HEK293 (cell line): ENCODE measurements around the gene FOXN1.
A peak's percentile ranks its signal among the peaks of the same experiment; 100 is the strongest.

Experiments used
- CTCF ChIA-PET: fragments of 350-600 bp; formaldehyde crosslinking; extraction: SDS; loops from one replicate; lab custom pipeline; 2021; ENCODE audit warnings: antibody characterized with exemption; lab: Yijun Ruan, JAX
- POLR2A ChIA-PET: fragments of 300-600 bp; formaldehyde crosslinking; extraction: SDS; loops from one replicate; lab custom pipeline; 2020; ENCODE audit warnings: antibody characterized with exemption, inconsistent platforms; lab: Yijun Ruan, JAX
- H3K27ac ChIP-seq: fragments of 200-500 bp; sonication (Bioruptor generic); 2 replicates; pipeline ENCODE4 v1.5.1; 2014; ENCODE audit warnings: low read depth, low read length, control low read depth, inconsistent platforms; ENCODE audit errors: extremely low read depth
- H3K36me3 ChIP-seq, 2 experiments: fragments of 200-500 bp in 1 of 2; sonication (Bioruptor generic) in 1 of 2; 1 replicate in 1 of 2; 2 replicates in 1 of 2; pipeline ENCODE4 v1.5.1; 2014 to 2017; ENCODE audit warnings: inconsistent platforms in 2 of 2, low read length in 2 of 2; ENCODE audit not compliant: control insufficient read depth in 2 of 2, insufficient read depth in 1 of 2
- H3K4me1 ChIP-seq: fragments of 200-500 bp; sonication (Bioruptor generic); 2 replicates; pipeline ENCODE4 v1.5.1; 2014; ENCODE audit warnings: mild to moderate bottlenecking, low read length, inconsistent platforms; ENCODE audit not compliant: control insufficient read depth, insufficient read depth
- H3K4me3 ChIP-seq: 2 replicates; pipeline ENCODE4 v1.5.1; 2011; ENCODE audit warnings: low read depth, mild to moderate bottlenecking, control low read depth, low read length, moderate library complexity
- H3K9me3 ChIP-seq: fragments of 200-500 bp; sonication (Bioruptor generic); 2 replicates; pipeline ENCODE4 v1.5.1; 2014; ENCODE audit warnings: low read depth, low read length, inconsistent platforms; ENCODE audit not compliant: control insufficient read depth, insufficient read depth
- GLI2 ChIP-seq: fragments of 450-650 bp; formaldehyde crosslinking; IDR thresholded peaks from 2 replicates; pipeline ENCODE4; 2017; ENCODE audit warnings: missing biosample characterization, missing genetic modification characterization, low read depth, borderline replicate concordance
- KLF8 ChIP-seq: fragments of 450-650 bp; formaldehyde crosslinking; IDR thresholded peaks from 2 replicates; pipeline ENCODE4 v1.5.1; 2016; ENCODE audit warnings: missing biosample characterization, missing genetic modification characterization
- REPIN1 ChIP-seq: fragments of 450-650 bp; formaldehyde crosslinking; IDR thresholded peaks from 2 replicates; pipeline ENCODE4 v1.5.1; 2017; ENCODE audit warnings: missing biosample characterization, missing genetic modification characterization, low read depth
- SCRT2 ChIP-seq: fragments of 450-650 bp; formaldehyde crosslinking; IDR thresholded peaks from 2 replicates; pipeline ENCODE4 v1.5.1; 2016; ENCODE audit warnings: missing biosample characterization, missing genetic modification characterization
- ZNF112 ChIP-seq: fragments of 450-650 bp; formaldehyde crosslinking; IDR thresholded peaks from 2 replicates; pipeline ENCODE4 v1.5.0; 2017; ENCODE audit warnings: missing biosample characterization, missing genetic modification characterization
- ZNF19 ChIP-seq: fragments of 450-650 bp; formaldehyde crosslinking; IDR thresholded peaks from 2 replicates; pipeline ENCODE4; 2016; ENCODE audit warnings: missing biosample characterization, missing genetic modification characterization, low read depth
- ZNF366 ChIP-seq: fragments of 450-650 bp; formaldehyde crosslinking; conservative IDR thresholded peaks from 2 replicates; pipeline ENCODE4 v1.5.1; 2016; ENCODE audit warnings: missing biosample characterization, missing genetic modification characterization
- ZNF394 ChIP-seq: fragments of 450-650 bp; formaldehyde crosslinking; IDR thresholded peaks from 2 replicates; pipeline ENCODE4 v1.5.1; 2016; ENCODE audit warnings: missing biosample characterization, missing genetic modification characterization, mild to moderate bottlenecking, moderate library complexity, borderline replicate concordance
- ZNF433 ChIP-seq: fragments of 450-650 bp; formaldehyde crosslinking; IDR thresholded peaks from 2 replicates; pipeline ENCODE4 v1.5.1; 2016; ENCODE audit warnings: missing biosample characterization, missing genetic modification characterization, low read depth
- ZNF501 ChIP-seq: fragments of 450-650 bp; formaldehyde crosslinking; IDR thresholded peaks from 2 replicates; pipeline ENCODE4 v1.5.1; 2016; ENCODE audit warnings: missing biosample characterization, missing genetic modification characterization
- ZNF544 ChIP-seq: fragments of 450-650 bp; formaldehyde crosslinking; IDR thresholded peaks from 2 replicates; pipeline ENCODE4 v1.5.0; 2017; ENCODE audit warnings: missing biosample characterization, missing genetic modification characterization
- ZNF623 ChIP-seq: fragments of 450-650 bp; formaldehyde crosslinking; IDR thresholded peaks from 2 replicates; pipeline ENCODE4 v1.5.1; 2016; ENCODE audit warnings: missing biosample characterization, missing genetic modification characterization
- ZNF701 ChIP-seq: fragments of 450-650 bp; formaldehyde crosslinking; IDR thresholded peaks from 2 replicates; pipeline ENCODE4 v1.5.1; 2016; ENCODE audit warnings: missing biosample characterization, missing genetic modification characterization
- ZNF76 ChIP-seq: fragments of 450-650 bp; formaldehyde crosslinking; IDR thresholded peaks from 2 replicates; pipeline ENCODE4; 2016; ENCODE audit warnings: low read depth, missing biosample characterization, missing genetic modification characterization, borderline replicate concordance
- ZNF768 ChIP-seq: fragments of 450-650 bp; formaldehyde crosslinking; IDR thresholded peaks from 2 replicates; pipeline ENCODE4 v1.5.1; 2018; ENCODE audit warnings: missing biosample characterization, mild to moderate bottlenecking, missing genetic modification characterization
- ZSCAN30 ChIP-seq: fragments of 450-650 bp; IDR thresholded peaks from 2 replicates; pipeline ENCODE4 v1.5.1; 2018; ENCODE audit warnings: missing biosample characterization, mild to moderate bottlenecking, missing genetic modification characterization, moderate library complexity
- TF ChIP-seq, protein P1 (sequence below): fragments of 450-650 bp; formaldehyde crosslinking; IDR thresholded peaks from 2 replicates; pipeline ENCODE4 v1.5.1; 2016; ENCODE audit warnings: missing biosample characterization, missing genetic modification characterization
- TF ChIP-seq, protein P2 (sequence below): fragments of 450-650 bp; formaldehyde crosslinking; IDR thresholded peaks from 2 replicates; pipeline ENCODE4 v1.5.1; 2016; ENCODE audit warnings: missing biosample characterization, missing genetic modification characterization
- TF ChIP-seq, protein P3 (sequence below): fragments of 450-650 bp; formaldehyde crosslinking; IDR thresholded peaks from 2 replicates; pipeline ENCODE4 v1.5.1; 2016; ENCODE audit warnings: missing biosample characterization, missing genetic modification characterization

Gene FOXN1

DNA sequence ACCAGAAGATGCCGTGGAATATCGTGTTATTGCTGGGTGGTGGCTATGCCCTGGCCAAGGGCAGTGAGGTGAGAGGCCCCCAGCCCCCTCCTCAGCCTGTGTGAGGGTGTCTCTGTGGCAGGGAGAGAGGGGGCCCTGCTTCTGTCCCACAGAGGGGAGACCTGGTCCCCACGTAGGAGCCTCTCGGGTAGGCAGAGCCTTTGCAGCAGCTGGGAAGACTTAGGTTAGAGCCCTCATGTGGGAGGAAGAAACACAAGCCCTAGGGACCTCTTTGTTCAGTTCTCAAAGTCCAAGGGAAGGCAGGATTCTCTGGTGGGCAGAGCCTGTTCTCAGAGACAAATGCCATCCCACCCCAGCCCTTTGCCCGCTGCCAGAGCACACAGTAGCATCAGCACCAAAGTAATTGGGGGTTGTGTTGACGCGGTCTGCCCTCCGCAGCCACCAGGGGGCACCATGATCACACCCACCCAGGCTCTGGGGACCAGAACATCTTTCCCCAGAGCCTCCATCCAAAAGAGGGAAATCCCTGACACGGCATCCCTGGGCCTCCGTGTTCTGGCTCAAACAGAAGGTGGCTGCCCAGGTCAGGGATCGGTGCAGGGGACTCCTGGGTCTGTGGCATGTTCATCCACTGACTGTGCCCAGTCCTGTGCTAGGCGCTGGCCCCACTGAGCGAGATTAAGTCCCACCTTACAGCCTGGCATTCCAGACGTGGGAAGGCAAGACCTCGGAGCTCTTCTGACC is 11.5 kb upstream of the FOXN1 start (continued):
- TF ChIP-seq, protein P1, sequence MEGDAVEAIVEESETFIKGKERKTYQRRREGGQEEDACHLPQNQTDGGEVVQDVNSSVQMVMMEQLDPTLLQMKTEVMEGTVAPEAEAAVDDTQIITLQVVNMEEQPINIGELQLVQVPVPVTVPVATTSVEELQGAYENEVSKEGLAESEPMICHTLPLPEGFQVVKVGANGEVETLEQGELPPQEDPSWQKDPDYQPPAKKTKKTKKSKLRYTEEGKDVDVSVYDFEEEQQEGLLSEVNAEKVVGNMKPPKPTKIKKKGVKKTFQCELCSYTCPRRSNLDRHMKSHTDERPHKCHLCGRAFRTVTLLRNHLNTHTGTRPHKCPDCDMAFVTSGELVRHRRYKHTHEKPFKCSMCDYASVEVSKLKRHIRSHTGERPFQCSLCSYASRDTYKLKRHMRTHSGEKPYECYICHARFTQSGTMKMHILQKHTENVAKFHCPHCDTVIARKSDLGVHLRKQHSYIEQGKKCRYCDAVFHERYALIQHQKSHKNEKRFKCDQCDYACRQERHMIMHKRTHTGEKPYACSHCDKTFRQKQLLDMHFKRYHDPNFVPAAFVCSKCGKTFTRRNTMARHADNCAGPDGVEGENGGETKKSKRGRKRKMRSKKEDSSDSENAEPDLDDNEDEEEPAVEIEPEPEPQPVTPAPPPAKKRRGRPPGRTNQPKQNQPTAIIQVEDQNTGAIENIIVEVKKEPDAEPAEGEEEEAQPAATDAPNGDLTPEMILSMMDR (tag by site-specific recombination) = peak; percentile 86
- TF ChIP-seq ZSCAN30 (tag by site-specific recombination) (no peak), REPIN1 (no peak), ZNF623 (no peak), ZNF501 (tag by site-specific recombination) (no peak), ZNF544 (tag by site-specific recombination) (no peak), KLF8 (no peak)
- TF ChIP-seq, protein P2, sequence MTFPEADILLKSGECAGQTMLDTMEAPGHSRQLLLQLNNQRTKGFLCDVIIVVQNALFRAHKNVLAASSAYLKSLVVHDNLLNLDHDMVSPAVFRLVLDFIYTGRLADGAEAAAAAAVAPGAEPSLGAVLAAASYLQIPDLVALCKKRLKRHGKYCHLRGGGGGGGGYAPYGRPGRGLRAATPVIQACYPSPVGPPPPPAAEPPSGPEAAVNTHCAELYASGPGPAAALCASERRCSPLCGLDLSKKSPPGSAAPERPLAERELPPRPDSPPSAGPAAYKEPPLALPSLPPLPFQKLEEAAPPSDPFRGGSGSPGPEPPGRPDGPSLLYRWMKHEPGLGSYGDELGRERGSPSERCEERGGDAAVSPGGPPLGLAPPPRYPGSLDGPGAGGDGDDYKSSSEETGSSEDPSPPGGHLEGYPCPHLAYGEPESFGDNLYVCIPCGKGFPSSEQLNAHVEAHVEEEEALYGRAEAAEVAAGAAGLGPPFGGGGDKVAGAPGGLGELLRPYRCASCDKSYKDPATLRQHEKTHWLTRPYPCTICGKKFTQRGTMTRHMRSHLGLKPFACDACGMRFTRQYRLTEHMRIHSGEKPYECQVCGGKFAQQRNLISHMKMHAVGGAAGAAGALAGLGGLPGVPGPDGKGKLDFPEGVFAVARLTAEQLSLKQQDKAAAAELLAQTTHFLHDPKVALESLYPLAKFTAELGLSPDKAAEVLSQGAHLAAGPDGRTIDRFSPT (tag by site-specific recombination) = no peak

DNA sequence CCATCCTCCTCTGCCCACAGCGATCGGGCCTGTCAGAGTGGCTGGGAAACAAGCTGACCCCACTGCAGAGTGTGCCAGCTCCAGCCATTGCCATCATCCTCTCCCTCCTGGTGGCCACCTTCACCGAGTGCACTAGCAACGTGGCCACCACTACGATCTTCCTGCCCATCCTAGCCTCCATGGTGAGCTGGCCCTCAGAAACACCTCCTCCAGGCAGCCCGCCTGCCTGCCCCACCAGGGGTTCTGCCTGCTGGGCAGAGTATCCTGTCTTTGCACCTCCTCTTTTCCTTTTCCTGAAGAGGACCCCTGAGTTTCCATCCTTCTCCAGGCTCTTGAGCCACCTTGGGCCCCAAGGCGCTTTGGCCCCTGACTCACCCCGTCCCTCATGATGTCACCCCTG is 10.5 kb upstream of the FOXN1 start:
- TF ChIP-seq, protein P3, sequence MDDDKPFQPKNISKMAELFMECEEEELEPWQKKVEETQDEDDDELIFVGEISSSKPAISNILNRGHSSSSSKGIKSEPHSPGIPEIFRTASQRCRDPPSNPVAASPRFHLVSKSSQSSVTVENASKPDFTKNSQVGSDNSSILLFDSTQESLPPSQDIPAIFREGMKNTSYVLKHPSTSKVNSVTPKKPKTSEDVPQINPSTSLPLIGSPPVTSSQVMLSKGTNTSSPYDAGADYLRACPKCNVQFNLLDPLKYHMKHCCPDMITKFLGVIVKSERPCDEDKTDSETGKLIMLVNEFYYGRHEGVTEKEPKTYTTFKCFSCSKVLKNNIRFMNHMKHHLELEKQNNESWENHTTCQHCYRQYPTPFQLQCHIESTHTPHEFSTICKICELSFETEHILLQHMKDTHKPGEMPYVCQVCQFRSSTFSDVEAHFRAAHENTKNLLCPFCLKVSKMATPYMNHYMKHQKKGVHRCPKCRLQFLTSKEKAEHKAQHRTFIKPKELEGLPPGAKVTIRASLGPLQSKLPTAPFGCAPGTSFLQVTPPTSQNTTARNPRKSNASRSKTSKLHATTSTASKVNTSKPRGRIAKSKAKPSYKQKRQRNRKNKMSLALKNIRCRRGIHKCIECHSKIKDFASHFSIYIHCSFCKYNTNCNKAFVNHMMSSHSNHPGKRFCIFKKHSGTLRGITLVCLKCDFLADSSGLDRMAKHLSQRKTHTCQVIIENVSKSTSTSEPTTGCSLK (tag by site-specific recombination) = no peak
- TF ChIP-seq ZNF19 (no peak), ZNF701 (tag by site-specific recombination) (no peak), ZNF394 (tag by site-specific recombination) (no peak), ZNF366 (tag by site-specific recombination) (no peak), ZNF433 (tag by site-specific recombination) (no peak), ZNF112 (tag by site-specific recombination) (no peak), ZNF768 (tag by site-specific recombination) (no peak), ZNF76 (tag by site-specific recombination) (no peak)
- no peaks in the 10 kb centered on the region for H3K4me1 ChIP-seq
- CTCF ChIA-PET = interaction anchor here (0.6 to 7.1 kb wide), 17 partner anchors 8 to 263 kb away, joined by 3 to 155 read pairs (median 4); partner anchors contain the start of gene FOXN1
- no peak overlapping the region for H3K27ac ChIP-seq
- POLR2A ChIA-PET = interaction anchor here (0.7 kb wide), 1 partner anchor 55 kb away, joined by 3 read pairs; no protein-coding TSS in a partner anchor
- H3K9me3 ChIP-seq = no peaks in the 10 kb centered on the region
- no peak overlapping the region for H3K4me3 ChIP-seq
- no peaks in the 10 kb centered on the region for H3K36me3 ChIP-seq

DNA sequence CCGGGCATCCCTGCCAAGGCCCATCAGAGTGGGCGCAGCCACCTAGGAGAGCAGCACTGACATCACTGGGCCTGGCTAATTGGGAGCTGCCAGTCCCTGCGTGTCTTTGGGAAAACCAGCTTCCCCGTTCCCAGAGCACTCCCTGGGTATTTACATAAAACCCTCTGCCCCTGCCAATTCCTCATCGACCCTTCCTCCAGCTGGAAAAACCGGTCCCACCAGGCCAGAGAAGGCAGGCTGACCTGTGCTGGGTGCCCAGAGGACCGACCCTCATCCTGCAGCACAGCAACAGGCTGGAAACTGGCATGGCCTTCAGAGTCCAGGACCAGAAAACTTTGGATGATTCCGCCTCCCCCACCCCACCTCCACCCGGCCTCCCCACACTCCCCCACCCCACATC is 8.2 kb upstream of the FOXN1 start:
- Histone ChIP-seq H3K4me1 (no peaks in the 10 kb centered on the region), H3K9me3 (no peaks in the 10 kb centered on the region), H3K4me3 (no peak overlapping the region), H3K27ac (no peak overlapping the region), H3K36me3 (no peaks in the 10 kb centered on the region)
- TF ChIP-seq SCRT2 (0 out of 2 replicates have a peak, but pooled peaks have one; percentile 9), GLI2 (no peak)
- POLR2A ChIA-PET = no interaction called here
- CTCF ChIA-PET = interaction anchor here (0.6 to 7.1 kb wide), 3 partner anchors 40 to 137 kb away, joined by 3 to 155 read pairs (median 35); no protein-coding TSS in a partner anchor
